Measurements from ENCODE around the gene CIAO2B.
"Not testable (repeated sequence)": the region's sequence is repeated elsewhere in the genome, so short reads cannot be mapped to it uniquely, and the experiment has no call there.

The CIAO2B gene

GRCh38 chr16:66903544-66904427 is 30.4 kb downstream of the CIAO2B start:
- ATAC-seq: no peak

GRCh38 chr16:66902648-66903543 is 31.3 kb downstream of the CIAO2B start:
- no peak for ATAC-seq

- no peak for ATAC-seq
Measured at GRCh38 chr16:66901626-66902025, 32.6 kb downstream of the CIAO2B start.

- ATAC-seq: no peak
Measured at GRCh38 chr16:66900721-66901441, 33.3 kb downstream of the CIAO2B start.

GRCh38 chr16:66899945-66900710 is 34.1 kb downstream of the CIAO2B start:
- no peak for ATAC-seq

GRCh38 chr16:66899310-66899944 is 34.8 kb downstream of the CIAO2B start:
- no peak for ATAC-seq

- ATAC-seq: no peak
Measured at GRCh38 chr16:66898933-66899309, 35.3 kb downstream of the CIAO2B start.

GRCh38 chr16:66898207-66898606 is 36.0 kb downstream of the CIAO2B start:
- ATAC-seq: no peak

GRCh38 chr16:66896682-66897081 is 37.5 kb downstream of the CIAO2B start:
- not testable (repeated sequence) for ATAC-seq

GRCh38 chr16:66895999-66896398 is 38.2 kb downstream of the CIAO2B start:
- ATAC-seq: no peak

- ATAC-seq: no peak
Measured at GRCh38 chr16:66895689-66895979, 38.6 kb downstream of the CIAO2B start.

- ATAC-seq: peak; percentile 80 to 81
Measured at GRCh38 chr16:66894948-66895688, 39.1 kb downstream of the CIAO2B start.

GRCh38 chr16:66894055-66894454 is 40.1 kb downstream of the CIAO2B start:
- ATAC-seq: no peak

GRCh38 chr16:66891797-66892196 is 42.4 kb downstream of the CIAO2B start:
- no peak for ATAC-seq

- no peak for ATAC-seq
Measured at GRCh38 chr16:66891360-66891759, 42.8 kb downstream of the CIAO2B start.

- no peak for ATAC-seq
Measured at GRCh38 chr16:66890799-66891198, 43.4 kb downstream of the CIAO2B start.

GRCh38 chr16:66889622-66890021 is 44.6 kb downstream of the CIAO2B start:
- ATAC-seq: no peak

- ATAC-seq: no peak
Measured at GRCh38 chr16:66888647-66889615, 45.3 kb downstream of the CIAO2B start.

- ATAC-seq: no peak
Measured at GRCh38 chr16:66886914-66887313, 47.3 kb downstream of the CIAO2B start.

- ATAC-seq: no peak
Measured at GRCh38 chr16:66886321-66886720, 47.9 kb downstream of the CIAO2B start.

Data from activated CD4-positive, CD25-positive, alpha-beta regulatory T cell treated with anti-CD3 and anti-CD28 coated beads, Interleukin-2, amount 50 U/mL, for 24 hours (primary cell).